Endothelial cell of umbilical vein (primary cell): ENCODE data around the gene CSNK1G1.

Experiments
- EZH2 ChIP-seq: IDR thresholded peaks from 2 replicates; pipeline ENCODE4 v1.6.1; 2012; ENCODE audit warnings: borderline replicate concordance, low read depth, mild to moderate bottlenecking, moderate library complexity, low read length, inconsistent platforms; ENCODE audit not compliant: severe bottlenecking
- MYC ChIP-seq: IDR thresholded peaks from one replicate; pipeline ENCODE4 v1.6.1; 2011; ENCODE audit warnings: mild to moderate bottlenecking, low read depth, low read length
- POLR2A ChIP-seq: IDR thresholded peaks from 2 replicates; pipeline ENCODE4 v1.6.1; 2012; ENCODE audit warnings: low read depth, mild to moderate bottlenecking, control low read depth, low read length
- TF ChIP-seq, protein P1 (sequence below), 2 donors: IDR thresholded peaks; 1 replicate in 1 of 2; 2 replicates in 1 of 2; pipeline ENCODE4 v1.5.1; 2011; ENCODE audit warnings: low read length in 2 of 2, mild to moderate bottlenecking in 2 of 2, moderate library complexity in 2 of 2, control low read depth in 1 of 2, inconsistent platforms in 1 of 2, low read depth in 1 of 2; ENCODE audit not compliant: insufficient read depth in 1 of 2; ENCODE audit errors: extremely low read depth in 1 of 2
- TF ChIP-seq, protein P2 (sequence below): IDR thresholded peaks from 2 replicates; pipeline ENCODE4 v1.6.1; 2011; ENCODE audit not compliant: insufficient read depth, insufficient read length

DNA sequence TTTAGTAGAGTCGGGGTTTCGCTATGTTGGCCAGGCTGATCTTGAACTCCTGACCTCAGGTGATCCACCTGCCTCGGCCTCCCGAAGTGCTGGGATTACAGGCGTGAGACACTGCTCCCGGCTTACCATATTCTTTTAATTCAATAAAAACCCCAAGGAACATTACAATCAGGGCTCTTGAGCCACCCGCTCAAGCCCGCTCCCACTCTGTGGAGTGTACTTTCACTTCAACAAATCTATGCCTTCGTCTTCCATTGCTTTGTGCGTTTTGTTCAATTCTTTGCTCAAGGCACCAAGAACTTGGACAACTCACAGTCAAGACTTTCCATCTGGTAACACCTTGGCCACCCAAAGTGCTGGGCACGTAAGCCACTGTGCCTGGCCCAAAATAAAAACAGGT is 130.2 kb downstream of the CSNK1G1 start:
- TF ChIP-seq, protein P1, sequence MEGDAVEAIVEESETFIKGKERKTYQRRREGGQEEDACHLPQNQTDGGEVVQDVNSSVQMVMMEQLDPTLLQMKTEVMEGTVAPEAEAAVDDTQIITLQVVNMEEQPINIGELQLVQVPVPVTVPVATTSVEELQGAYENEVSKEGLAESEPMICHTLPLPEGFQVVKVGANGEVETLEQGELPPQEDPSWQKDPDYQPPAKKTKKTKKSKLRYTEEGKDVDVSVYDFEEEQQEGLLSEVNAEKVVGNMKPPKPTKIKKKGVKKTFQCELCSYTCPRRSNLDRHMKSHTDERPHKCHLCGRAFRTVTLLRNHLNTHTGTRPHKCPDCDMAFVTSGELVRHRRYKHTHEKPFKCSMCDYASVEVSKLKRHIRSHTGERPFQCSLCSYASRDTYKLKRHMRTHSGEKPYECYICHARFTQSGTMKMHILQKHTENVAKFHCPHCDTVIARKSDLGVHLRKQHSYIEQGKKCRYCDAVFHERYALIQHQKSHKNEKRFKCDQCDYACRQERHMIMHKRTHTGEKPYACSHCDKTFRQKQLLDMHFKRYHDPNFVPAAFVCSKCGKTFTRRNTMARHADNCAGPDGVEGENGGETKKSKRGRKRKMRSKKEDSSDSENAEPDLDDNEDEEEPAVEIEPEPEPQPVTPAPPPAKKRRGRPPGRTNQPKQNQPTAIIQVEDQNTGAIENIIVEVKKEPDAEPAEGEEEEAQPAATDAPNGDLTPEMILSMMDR (IDR thresholded peaks at IDR 0.05; ENCODE audit: extremely low read depth in 1 of 2, insufficient read depth in 1 of 2, low read depth in 1 of 2, low read length in 2 of 2): no peak
- no peak for TF ChIP-seq EZH2
- no peak for TF ChIP-seq MYC
- TF ChIP-seq POLR2A: no peak
- TF ChIP-seq, protein P2, sequence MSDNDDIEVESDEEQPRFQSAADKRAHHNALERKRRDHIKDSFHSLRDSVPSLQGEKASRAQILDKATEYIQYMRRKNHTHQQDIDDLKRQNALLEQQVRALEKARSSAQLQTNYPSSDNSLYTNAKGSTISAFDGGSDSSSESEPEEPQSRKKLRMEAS: no peak
